T-helper 2 cell treated with Interferon-gamma antibody and Interleukin-4, amounts not matched to agents 100 ng/mL and 5 ng/mL, for 36 hours (primary cell): ENCODE measurements around the gene CCDC116. TPM values are rescaled to one million over a fixed set of nuclear protein-coding genes. Genes with fewer than 3 reads are reported as not detected.
"Not testable (repeated sequence)": the region's sequence is repeated elsewhere in the genome, so short reads cannot be mapped to it uniquely, and the experiment has no call there.

ENCODE experiments used
- intact Hi-C: fragments of 100-400 bp; cut with micrococcal nuclease; formaldehyde crosslinking; loops from one replicate; pipeline ENCODE4 v1.15.1; 2023
- total RNA-seq: library from RNA; stranded (reverse); gene quantifications from 2 replicates; pipeline ENCODE4 v1.2.3, GENCODE V29; 2022

The CCDC116 gene
- total RNA-seq, 1 donor from 2014 or later = 0.23 TPM

DNA sequence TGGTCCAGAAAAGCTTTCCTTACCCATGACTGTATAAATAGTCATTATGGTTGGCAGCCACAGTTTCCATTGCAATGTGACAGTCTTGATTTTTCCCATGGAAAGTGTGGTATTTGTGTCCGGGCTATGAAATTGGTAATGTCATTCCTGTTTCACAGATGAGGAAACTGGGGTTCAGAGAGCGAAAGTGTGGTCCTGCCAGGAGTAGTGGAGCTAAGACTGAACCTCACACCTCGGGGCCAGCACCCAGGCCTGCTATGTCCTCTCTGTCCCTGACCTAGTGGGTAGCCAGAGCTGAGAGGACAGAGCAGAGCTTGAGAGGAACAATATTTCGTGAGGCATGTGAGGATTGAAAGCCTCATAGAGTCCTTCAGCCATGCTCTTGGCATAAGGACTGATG lies 1.5 kb upstream of the CCDC116 start:
- intact Hi-C loops = no loop called here

- intact Hi-C loops = no loop called here
Observed at GRCh38 chr22:21632931-21633330, 371 bp downstream of the CCDC116 start.

DNA sequence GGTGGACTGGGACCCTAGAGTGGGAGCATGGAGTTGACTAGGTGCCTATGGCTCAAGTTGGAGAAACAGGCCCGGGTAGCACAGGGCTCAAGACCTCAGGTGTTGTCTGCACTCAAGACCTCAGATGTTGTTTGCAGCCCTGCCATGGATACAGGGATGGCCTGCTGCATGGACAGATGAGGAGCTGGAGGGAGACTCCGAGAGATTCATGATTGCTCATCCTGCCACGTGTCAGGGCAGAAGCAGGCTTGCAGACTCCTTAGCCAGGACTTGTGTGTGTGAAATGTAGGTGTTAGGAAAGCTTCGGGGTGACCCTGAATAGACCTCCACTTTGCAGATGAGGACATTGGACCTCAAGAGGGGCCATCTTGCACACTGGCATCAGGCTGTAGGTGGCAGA lies 921 bp downstream of the CCDC116 start:
- intact Hi-C loops = no loop called here

- intact Hi-C loops = no loop called here
Observed at GRCh38 chr22:21634081-21634480, 1.5 kb downstream of the CCDC116 start.

DNA sequence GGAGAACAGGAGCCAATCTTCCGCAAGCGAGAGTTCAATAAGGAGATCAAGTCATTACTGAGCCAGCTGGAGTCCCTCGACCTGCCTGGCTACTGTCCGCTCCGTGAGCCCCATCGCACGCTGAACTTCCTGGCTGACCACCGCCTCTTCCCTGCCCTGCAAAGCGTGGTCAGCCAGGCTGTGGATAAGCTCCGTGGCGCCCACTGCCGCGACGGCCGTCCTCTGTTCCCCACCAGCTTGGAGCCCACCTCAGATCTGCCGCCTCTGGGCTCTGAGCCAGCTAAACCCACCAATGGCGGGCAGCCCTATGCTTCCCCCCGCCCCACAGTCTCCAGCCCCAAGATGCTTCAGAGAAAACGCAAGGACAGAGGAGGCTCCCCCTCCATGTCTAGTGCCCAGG lies 2.3 kb downstream of the CCDC116 start:
- intact Hi-C loops = no loop called here

DNA sequence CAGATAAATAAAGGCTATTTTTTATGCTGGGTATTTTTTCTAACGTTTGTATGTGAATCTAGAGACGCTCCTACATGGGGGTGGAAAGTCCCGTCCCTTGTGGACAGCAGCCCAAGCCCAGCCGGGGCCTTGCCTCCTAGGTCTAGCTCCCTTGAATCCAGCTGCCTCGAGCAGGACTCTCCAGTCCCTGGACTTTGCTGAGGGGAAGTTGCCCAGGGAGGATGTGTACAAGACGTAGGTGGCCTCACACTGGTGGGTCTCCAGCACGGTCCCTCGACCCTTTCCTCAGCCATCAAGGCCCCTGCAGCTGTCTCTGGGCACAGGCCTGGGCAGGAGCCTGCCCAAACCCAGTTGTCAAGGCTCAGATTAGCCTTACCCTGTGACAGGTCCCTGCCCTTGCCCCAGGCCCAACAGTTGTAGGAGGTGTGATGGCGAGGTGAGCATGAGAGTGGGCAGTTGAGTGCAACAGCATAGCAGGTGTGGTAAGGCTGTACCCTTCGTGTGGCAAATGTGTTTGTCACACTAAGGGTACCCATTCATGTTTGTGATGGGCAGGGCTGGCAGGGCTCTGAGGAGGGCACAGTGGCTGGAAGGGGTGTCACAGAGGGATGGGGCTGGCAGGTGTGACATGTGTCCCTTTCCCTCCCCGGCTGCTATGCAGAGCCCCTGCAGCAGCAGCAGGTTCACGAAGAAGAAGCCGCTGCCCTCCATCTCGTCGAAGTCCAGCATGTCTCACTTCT lies 3.4 kb downstream of the CCDC116 start:
- intact Hi-C loops = no loop called here

GRCh38 chr22:21636629-21637218 lies 4.2 kb downstream of the CCDC116 start:
- intact Hi-C loops = no loop called here

DNA sequence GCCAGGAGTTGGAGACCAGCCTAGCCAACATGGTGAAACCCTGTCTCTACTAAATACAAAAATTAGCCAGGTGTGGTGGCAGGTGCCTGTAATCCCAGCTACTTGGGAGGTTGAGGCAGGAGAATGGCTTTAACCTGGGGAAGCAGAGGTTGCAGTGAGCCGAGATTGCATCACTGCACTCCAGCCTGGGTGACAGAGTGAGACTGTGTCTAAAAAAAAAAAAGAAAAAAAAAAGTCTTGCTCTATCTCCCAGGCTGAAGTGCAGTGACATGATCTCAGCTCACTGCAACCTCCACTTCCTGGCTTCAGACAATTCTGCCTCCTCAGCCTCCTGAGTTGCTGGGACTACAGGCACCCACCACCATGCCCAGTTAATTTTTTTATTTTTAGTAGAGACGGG lies 4.9 kb downstream of the CCDC116 start:
- intact Hi-C loops = not testable (repeated sequence)

GRCh38 chr22:21639359-21639758 lies 6.8 kb downstream of the CCDC116 start:
- intact Hi-C loops = no loop called here

DNA sequence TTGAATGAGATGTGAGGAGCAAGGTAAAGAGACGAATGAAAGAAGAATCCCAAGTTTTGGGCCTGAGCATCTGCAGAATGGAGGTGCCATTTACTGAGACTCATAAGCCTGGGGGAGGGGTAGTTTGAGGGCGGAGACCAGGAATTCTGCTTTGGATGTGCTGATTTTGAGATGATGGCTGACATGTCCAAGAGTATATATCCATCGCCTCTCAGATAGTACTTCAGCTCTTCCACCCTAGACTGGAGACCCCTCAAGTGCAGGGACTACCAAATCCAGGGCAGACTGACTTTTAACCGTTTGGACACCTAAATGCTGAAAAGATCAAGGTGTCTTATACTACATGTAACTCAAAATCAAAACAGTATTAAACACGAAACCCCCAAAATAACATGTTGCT lies 8.2 kb downstream of the CCDC116 start:
- intact Hi-C loops = loop anchor here (5.0 to 10.0 kb wide), 2 partner anchors 96 to 636 kb away; partner anchors contain the start of genes THAP7 and YPEL1

GRCh38 chr22:21641417-21641788 lies 8.8 kb downstream of the CCDC116 start:
- intact Hi-C loops = loop anchor here (5.0 to 10.0 kb wide), 2 partner anchors 96 to 637 kb away; partner anchors contain the start of genes THAP7 and YPEL1

DNA sequence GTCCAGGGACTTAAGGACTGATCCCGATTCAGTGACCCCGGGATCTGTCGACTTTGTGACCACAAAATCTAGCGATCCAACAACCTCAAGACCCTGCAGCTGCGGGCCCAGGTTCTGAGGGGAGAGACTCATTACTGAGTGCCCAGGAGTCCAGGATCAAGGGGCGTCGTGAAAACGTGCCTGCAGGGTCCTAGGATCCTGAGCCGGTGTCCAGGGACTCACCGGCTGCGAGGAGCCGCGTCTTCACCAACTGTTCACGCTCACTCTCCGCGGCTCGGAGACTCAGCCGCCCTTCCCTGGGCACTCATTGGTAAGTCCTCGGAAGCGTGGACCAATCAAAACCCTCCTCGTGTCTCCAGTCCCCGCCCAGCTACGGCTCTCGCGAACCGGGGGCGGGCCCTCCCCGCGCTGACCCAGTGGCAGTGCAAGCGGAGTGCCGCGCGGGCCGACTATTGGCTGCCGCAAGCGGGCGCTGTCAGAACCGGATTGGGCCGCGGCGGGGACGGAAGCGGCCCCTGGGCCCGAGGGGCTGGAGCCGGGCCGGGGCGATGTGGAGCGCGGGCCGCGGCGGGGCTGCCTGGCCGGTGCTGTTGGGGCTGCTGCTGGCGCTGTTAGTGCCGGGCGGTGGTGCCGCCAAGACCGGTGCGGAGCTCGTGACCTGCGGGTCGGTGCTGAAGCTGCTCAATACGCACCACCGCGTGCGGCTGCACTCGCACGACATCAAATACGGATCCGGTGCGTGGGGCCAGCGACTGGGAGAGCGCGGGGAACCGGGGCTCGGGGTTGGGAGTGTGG lies 9.4 kb downstream of the CCDC116 start, which contains the start of gene SDF2L1:
Gene SDF2L1, plus strand, starts transcription at position 514 of the 795 bp plus-strand sequence. Its CDS starts 35 bp downstream, at position 549.
- intact Hi-C loops = loop anchor here (1.0 to 10.0 kb wide), 5 partner anchors 9 to 637 kb away; partner anchors contain the start of genes THAP7, YDJC and YPEL1

DNA sequence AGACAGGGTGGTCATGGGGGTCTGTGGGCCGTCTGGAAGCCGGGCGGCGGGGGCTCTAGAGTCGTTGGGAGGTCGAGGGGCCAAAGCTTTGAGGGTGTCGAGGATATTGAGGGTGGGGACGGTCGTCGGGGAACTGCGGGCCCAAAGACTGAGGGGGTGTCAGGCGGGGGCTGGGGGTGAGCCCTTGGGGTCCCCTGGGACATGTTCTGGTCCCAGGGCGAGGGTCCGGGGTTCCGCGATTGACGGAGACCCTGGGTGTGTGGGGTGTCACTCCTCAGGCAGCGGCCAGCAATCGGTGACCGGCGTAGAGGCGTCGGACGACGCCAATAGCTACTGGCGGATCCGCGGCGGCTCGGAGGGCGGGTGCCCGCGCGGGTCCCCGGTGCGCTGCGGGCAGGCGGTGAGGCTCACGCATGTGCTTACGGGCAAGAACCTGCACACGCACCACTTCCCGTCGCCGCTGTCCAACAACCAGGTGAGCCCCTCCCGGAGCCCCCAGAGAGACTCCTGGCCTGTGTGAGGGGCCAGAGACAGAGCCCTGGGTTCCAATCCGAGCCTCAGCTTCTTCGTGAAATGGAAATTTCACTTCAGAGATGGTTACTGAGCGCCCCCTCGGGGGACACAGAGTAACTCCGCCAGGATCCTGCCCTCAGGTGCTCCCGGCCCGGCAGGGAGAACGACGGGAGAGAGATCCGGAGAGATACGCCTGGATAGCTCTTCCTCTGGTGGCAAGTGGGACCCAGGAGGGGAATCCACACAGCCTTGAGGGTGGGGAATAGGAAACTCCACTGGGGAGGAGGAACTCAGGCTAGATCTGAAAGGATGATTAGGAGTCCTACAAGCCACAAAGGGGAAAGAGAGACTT lies 10.3 kb downstream of the CCDC116 start:
- intact Hi-C loops = loop anchor here (1.0 to 10.0 kb wide), 5 partner anchors 8 to 638 kb away; partner anchors contain the start of genes THAP7, YDJC and YPEL1

DNA sequence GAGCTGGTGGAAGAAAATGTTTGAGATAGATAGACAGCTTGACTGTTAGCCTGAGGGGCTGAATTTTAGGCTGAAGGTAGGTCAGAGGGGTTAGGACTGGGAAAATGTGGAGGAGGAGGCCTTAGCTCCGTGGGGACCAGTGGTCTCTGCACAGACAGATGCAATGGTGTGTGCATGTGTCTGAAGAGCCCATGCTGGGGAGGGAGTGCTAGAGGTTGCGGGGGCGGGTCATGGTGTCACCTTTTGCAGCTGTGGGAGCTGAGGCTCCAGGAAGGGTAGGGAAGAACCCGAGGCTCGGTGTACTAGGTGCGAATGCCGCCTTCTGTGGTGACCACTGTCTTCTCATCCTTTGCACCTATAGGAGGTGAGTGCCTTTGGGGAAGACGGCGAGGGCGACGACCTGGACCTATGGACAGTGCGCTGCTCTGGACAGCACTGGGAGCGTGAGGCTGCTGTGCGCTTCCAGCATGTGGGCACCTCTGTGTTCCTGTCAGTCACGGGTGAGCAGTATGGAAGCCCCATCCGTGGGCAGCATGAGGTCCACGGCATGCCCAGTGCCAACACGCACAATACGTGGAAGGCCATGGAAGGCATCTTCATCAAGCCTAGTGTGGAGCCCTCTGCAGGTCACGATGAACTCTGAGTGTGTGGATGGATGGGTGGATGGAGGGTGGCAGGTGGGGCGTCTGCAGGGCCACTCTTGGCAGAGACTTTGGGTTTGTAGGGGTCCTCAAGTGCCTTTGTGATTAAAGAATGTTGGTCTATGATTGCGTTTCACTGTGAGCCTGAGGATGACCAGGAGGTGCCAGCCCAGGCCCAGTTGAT lies 11.2 kb downstream of the CCDC116 start:
- intact Hi-C loops = loop anchor here (2.0 to 10.0 kb wide), 3 partner anchors 75 to 639 kb away; partner anchors contain the start of genes THAP7 and YPEL1

- intact Hi-C loops = loop anchor here (10.0 kb wide), 1 partner anchor 641 kb away; the partner anchor contains the start of gene THAP7
Observed at GRCh38 chr22:21645513-21645912, 13.0 kb downstream of the CCDC116 start.

DNA sequence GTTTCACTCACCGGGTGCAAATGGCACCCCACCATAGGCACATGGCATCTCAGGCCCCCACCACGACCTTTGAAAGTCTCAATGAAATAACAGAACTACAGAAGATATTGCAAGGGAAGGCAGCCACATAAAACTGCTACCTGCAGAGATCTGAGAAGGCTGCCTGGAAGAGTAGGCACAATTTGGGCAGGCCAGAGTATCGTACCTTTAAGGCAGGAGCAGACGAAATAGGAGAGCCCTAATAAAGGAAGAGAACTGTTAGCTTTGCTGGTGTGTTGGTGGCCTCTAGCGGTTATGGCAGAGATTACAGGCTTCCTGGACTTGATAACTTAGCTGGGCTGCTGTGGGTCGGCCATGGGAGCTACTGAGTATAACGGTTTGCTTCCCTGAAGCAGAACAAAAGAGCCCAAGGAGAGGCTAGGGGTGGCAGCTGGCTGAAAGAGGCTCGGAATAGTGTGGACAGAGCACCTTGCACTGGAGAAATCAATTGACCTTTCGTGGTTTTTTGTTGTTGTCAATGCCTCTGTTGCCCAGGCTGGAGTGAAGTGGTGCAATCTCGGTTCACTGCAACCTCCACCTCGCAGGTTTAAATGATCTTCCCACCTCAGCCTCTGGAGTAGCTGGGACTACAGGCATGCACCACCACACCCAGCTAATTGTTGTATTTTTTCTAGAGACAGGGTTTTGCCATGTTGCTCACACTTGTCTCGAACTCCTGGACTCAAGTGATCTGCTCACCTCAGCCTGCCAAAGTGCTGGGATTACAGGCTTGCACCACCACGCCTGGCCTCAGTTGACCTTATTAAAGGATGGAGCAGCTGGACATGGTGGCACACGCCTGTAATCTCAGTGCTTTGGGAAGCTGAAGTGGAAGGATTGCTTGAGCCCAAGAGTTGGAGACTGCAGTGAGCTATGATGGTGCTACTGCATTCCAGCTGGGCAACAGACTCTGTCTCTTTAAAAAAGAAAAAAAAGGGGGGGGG lies 14.3 kb downstream of the CCDC116 start:
- intact Hi-C loops = loop anchor here (10.0 kb wide), 1 partner anchor 642 kb away; the partner anchor contains the start of gene THAP7

GRCh38 chr22:21650280-21650679 lies 17.7 kb downstream of the CCDC116 start:
- intact Hi-C loops = no loop called here

DNA sequence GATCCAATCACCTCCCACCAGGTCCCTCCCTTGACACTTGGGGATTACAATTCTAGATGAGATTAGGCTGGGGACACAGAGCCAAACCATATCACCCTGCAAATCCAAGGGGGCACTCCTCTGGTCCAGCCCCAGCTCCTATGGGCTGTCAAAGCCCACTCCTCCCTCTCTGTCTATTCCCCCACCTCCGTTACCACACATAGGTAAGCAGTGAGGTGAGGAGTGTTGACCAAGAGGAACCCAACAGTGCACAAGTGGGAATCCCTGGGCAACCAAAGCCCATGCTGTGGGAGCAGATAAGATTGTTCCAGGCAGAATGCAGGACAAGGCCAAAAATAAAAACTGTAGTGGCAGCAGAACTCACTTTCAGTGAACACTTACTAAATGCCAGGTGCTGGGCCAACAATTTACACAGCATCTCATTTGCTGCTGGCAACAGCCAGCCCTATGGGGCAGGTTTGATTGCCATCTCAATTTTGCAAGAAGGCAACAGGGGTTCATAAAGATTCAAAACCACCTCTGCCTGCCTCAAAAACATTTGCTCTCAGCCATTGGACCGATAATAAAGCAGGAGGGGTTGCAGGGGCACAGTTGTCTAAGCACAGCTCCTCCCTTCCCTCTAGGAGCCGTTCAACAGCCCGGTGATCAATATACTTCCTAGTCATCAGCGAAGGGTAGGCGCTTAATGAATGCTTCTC lies 18.4 kb downstream of the CCDC116 start:
- intact Hi-C loops = loop anchor here (1.0 kb wide), 1 partner anchor 9 kb away; the partner anchor contains the start of gene SDF2L1
